Measurements from ENCODE around the gene OR5B12.
"Not testable (repeated sequence)": the region's sequence is repeated elsewhere in the genome, so short reads cannot be mapped to it uniquely, and the experiment has no call there.

OR5B12 gene

DNA sequence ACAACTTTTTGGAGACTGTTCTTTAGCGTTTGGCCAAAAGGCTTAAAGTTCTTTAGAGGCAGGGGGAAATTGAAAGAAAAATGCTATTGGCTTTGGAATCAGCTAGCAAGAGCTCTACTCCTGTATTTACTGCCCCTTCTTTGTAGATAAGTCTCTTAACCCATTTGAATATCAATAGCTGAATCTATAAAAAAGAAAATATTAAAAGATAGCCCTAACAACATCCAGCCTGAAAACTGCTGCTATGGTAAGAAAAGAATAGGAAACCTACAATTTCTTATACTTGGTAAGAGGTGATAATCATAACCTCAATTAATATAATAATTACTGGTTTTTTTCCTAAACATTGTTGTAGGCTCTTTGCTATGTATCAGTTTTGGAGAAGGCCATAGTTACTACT lies at the start of gene OR5B12:
OR5B12 (minus strand) TSS at position 101 of the 400 bp plus-strand sequence. CDS start 2,085 bp downstream, outside the sequence.
- no peak for DNase-seq (ENCODE audit: low read depth)

DNA sequence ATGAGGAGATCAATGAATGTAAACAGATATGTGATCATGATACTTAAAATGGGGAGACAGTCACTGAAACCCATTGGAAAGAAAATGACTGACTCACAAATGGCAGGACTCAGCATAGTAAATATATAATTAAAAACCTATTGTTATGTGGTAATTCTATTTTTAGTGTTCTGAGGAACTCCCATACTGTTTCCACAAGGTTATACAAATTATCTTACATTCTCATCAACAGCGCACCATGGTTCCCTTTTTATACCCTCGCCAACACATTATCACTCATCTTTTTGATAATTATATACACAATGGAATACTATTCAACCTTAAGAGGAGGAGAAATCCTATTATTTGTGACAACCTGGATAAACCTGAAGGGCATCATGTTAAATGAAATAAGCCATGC lies 48.8 kb upstream of the OR5B12 start:
- DNase-seq (ENCODE audit: low read depth) = no peak

DNA sequence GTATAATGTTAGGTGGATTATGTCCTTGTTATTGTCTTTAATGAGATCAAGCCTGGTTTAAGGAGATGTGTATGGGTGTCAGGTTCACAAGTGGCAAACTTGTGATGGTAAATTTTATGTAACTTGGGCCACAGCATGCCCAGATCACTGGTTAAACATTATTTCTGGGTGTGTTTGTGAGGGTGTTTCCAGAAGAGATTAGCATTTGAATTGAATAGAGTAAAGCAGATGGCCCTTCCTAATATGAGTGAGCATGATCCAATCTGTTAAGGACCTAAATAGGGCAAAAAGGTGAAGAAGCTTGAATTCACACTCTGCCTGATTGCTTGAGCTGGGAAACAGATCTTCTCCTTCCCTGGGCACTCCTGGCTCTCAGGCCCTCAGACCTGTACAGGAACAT lies 45.1 kb upstream of the OR5B12 start:
- DNase-seq (ENCODE audit: low read depth) = no peak

DNA sequence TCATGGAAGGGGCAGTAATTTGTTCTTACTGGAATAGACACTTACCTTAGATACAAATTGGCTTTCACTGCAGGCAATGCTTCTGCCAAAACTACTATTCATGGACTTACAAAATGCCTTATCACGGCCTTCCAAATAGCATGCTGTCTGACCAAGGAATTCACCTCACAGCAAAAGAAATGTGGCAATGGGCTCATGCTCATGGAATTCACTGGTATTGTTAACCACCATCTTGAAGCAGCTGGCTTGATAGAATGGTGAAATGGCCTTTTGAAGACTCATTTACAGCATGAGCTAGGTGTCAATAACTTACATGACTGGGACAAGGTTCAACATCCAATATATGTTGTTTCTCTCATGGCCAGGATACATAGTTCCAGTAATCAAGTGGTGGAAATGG lies 43.9 kb upstream of the OR5B12 start:
- DNase-seq (ENCODE audit: low read depth) = no peak

DNA sequence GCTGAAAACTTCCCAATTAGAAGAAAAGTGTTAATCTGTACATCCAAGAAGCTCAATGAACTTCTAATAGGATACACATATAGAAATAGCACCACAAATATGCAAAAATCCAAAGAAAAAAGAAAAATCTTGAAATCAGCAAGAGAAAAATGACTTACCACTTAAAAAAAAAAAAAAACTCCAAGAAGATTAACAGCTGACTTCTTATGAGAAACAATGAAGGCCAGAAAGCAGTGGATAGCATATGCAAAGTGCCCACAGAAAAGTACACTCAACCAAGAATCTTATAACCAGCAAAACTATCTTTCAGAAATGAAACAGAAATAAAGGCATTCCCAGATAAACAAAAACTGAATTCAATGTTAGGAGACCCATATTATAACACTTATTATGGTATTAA lies 29.9 kb upstream of the OR5B12 start:
- DNase-seq (ENCODE audit: low read depth) = no peak

DNA sequence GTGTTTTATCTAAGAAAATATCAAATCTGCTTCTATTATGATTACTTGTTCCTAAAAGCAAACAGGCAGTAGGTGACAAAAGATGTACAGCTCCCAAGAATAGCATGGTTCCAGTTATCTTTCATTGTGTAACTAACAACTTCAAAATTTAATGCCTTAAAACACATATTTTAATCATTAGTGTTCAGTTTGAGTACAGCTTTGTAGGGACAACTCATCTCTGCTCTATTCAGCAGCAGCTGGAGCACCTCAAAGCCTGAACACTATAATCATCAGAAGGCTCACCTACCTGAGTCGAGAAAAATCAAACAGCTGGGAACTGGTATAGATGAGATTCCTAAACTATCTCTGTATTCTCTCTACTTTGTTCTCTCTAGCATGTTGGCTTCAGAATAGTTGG lies 24.3 kb upstream of the OR5B12 start:
- DNase-seq (ENCODE audit: low read depth) = no peak

DNA sequence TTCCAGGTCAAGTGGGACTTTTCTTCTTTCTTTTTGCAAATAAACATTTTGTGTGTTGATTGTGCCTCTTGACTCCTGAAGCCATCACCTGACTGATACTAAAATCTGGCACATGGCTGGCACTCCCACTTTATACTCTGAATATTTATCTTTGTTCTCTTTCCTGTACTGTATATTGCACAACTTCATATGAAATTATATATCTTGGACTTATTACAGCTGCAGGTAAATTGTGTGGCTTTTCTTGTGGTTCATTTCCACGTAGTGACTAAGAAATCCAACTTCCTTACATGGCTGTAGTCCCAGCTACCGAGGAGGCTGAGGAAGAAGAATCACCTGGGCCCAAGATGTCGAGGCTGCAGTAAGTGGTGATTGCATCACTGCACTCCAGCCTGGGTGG lies 23.7 kb upstream of the OR5B12 start:
- DNase-seq (ENCODE audit: low read depth) = no peak

DNA sequence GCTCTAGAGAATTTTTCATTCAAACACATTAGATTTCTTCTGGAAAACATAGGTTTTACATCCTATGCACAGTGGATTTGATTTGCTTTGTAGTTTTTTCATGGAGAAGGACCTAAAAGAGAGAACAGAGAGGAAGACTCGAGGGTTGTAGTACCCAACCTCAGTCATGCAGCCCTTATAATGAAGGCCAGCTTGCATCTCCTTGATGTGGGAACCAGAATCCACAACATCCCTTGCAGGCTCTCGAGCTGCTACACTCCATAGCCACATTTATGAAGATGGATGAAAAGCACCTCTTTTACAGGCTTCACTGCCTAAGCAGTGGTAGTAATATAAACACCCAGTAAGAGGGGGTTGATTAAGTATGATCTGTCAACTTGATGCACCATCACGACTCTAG lies 9.5 kb upstream of the OR5B12 start:
- DNase-seq (ENCODE audit: low read depth) = no peak

DNA sequence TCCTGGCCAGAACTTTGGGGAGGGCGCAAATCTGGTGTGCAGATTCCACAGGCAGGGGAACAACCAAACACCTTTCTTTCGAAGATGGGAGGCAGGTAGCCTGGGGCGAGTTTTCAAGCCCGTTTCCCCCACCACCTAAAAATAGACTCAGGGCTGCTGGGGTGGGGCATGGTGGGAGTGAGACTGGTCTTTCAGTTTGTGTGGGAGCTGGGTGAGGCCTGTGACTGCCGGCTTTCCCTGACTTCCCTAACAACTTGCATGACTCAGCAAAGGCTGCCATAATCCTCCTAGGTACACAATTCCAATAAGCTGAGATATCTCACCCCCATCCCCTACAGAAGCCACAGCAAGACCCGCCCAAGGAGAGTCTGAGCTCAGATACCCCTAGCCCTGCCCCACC lies 4.3 kb upstream of the OR5B12 start:
- no peak for DNase-seq (ENCODE audit: low read depth)

DNA sequence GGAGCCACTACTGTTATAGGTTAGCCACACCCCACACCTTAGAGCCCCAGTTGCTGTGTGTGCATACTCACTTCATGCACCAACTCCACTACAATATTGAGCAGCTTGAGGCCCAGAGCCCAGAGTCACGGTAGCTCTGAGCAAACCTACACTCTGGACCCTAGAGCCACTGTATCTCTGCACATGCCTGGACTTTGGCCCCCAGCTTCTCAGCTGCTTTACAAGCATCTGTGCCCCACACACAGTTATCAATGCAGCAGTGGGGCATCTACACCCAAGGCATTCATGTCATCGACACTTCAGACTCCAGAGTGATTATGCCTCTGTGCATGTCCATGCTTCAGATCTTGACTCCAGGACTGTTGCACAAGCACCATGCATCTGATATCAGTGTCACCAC lies 2.3 kb upstream of the OR5B12 start:
- no peak for DNase-seq (ENCODE audit: low read depth)

DNA sequence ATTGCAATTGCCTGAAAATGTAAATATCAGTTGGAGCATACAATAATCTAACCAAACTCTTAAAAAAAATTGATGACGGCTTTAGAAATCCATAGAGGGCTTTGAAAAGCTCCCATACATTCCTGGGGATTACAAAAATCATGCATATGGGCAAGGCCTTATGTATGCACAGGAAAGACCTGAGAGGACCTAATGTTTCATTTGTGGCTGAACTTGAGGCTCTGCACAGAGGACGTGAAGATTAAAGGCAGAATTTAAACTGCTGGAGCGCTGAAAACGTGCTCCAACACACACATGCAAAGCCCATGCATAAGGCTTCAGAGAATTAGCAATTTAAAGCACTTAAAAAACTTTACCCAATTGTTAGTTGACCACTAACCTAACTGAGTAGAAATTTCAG lies 3.5 kb downstream of the OR5B12 start:
- no peak for DNase-seq (ENCODE audit: low read depth)

DNA sequence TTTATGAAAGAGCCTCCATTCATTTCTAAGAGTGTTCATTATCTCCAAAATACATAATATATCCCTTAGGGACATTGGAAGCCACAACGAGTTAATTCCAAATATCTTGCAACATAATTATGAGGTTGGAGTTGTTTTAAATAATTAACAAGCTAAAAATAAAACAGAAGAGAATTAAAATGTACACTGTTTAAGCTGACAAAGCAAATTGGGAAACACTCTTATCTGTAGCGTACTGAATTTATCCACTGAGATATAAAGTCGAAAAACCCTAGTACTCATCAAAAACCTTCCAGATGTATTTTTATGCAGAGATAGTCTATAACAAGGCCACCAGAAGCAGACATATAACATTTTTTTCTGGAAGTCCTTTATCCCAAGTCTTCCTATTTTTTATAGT lies 7.8 kb downstream of the OR5B12 start:
- no peak for DNase-seq (ENCODE audit: low read depth)

DNA sequence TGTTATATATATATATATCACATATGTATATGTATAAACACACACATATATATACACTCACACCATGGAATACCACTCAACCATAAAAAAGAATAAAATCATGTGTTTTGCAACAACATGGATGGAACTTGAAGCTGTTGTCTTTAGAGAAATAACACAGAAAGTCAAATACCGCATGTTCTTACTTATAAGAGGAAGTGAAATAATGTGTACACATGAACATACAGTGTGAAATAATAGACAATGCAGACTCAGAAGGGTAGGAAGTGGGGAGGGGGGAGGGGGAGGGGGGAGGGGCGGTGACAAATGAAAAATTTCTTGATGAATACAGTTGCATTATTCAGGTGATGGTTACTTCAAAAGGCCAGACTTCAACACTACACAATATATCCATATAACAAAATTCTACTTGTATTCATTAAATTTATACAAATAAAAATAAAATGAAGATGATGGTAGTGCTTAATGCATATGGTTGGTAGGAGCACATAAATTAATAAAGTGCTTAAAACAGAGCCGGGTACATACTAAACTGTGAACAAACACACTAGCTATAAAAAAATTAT lies 8.3 kb downstream of the OR5B12 start:
- DNase-seq (ENCODE audit: low read depth) = no peak

DNA sequence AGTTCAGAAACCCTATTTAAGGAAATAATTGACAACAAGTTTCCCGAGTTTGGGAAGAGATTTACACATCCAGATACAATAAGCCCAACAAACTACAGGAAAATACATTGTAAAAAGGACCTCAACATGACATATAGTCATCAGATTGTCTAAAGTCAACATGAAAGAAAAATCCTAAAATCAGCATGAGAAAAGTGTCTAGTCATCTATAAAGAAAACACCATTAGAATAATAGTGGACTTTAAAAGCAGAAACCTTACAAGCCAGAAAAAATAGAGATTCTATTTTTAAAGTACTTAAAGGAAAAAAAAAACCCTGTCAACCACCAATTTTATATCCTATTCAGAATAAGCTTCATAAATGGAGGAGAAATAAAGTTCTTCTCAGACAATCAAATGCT lies 12.8 kb downstream of the OR5B12 start:
- no peak for DNase-seq (ENCODE audit: low read depth)

DNA sequence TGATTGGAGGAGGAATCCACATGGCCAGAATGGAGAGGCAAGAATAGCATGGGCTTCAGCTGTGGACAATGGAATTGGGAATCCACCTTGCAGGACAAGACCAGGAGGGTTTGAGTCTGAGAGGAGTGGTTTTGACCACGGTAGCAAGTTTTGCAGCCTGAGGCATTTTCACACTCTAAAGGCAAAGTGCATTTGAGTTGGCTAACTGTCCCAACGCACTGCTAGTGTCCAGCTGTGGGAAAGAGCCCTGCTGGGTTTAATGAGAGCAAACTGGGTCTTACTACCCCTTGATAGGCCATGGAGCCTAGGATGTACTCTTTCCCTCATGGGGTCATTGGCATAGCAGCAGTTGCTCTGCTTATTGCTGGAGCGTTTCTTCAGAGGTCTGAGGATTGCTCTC lies 14.0 kb downstream of the OR5B12 start, which contains the start of gene OR5B2:
OR5B2 (minus strand) TSS at position 101 of the 400 bp plus-strand sequence. CDS start 4,860 bp downstream, outside the sequence.
- DNase-seq (ENCODE audit: low read depth) = no peak

DNA sequence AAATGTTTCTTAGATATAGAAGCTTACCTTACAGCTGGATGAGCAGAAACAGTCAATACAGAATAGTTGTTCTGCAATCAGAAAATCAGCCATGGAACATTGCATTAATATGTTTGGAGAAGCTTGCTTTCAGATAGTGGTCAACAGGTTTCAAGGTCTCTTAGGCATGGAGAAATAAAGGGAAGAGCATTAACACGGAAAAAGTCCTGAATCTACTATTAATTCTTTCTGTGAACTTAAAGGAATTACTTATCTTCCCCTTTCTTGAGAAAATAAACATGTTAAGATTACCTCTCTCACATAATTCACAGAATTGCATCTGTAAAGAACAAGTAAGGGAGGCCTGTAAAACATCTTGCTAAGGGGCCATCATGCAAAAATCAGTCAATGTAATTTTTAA lies 35.3 kb downstream of the OR5B12 start, which contains the start of gene OR5B3:
OR5B3 (minus strand) TSS at position 101 of the 400 bp plus-strand sequence. CDS start 3,465 bp downstream, outside the sequence.
- no peak for DNase-seq (ENCODE audit: low read depth)

DNA sequence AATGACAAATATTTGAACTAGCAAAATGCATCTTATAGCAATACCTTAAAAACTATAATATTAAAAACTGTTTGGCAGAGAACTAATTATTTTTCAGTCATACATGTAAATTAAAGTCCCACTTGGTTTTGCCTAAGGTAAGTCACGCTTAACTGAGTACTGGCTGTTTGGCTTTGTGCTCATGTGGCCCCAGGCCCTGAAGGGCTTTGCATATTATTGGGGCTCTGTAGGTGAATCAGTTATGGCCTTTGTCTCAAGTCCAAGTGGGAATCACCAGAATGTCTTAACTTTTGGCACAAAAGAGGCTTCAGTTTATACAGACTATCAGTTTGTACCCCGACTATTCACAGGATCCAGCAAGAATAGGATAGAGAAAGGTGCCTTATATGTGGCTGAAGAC lies 42.4 kb downstream of the OR5B12 start:
- not testable (repeated sequence) for DNase-seq (ENCODE audit: low read depth)

DNA sequence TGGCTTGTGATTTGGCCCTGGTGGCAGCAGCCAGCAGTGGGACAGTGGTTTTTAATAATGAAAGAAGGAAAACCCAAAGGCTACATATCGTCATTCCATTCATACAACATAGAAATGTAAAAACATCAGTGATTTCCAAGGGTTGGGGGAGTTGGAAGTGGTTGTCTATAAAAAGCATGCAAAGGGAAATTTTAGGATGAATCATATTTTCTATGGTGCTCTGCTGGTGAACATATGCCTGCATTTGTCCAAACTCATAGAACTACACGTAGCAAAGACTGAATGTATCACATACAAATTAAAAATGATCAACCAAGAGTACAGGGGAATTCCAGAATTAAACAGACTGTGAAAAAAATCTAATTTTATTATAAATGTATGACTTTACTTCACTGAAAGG lies 46.5 kb downstream of the OR5B12 start:
- no peak for DNase-seq (ENCODE audit: low read depth)

DNA sequence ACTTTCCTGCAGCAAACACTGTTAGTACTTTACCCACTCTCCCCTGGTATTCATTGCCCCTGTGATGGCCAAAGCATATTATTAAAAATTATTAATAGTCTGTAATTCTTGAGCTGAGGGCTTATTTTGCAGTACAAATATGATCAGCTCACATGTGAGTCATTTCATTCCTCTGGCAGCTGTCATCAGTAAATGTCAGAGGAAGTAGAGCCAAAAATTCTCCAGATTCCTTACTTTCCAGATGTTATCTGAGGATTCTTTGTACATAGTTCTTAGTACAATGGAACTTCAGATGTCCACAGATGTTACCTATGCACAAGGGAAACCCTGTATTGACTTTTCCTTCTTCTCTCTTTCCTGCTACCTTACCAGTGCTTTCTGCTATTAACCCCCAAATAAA lies 47.8 kb downstream of the OR5B12 start:
- no peak for DNase-seq (ENCODE audit: low read depth)

DNA sequence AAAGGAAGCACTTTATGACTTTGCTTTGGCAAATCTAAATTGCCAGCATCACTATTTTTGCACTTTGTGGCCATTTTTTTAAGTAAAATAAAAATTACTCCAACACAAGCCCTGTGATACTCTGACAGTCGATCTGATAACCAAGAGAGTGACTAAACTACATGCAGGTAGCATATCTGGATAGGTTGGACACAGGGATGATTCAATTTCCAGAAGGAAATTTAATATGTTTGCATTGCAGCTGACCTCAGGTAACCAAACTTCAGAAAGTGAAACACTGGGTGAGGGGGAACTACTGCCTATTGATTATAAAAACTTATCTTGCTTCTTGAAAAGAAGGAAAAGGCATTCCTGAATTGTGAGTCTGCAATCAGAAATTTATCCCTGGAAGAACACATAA lies 49.3 kb downstream of the OR5B12 start:
- no peak for DNase-seq (ENCODE audit: low read depth)

DNA sequence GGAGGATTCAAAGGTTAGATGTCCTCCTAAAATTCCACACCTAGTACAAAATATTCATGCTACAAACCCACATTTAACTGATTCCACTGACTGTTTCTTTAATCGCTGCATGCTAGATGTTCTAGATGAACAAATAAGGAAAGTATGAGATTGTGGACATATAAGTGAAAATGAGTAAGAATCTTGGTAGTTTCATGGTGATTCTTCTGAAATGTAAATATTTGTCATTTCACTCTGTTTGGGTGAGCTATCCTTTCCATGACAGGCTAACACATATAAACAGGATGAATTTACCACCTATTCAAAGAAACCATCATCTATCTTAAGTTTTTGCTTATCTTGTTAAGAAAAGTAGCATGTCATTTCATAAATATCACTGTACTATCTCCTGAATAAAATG lies 50.2 kb downstream of the OR5B12 start:
- no peak for DNase-seq (ENCODE audit: low read depth)

DNA sequence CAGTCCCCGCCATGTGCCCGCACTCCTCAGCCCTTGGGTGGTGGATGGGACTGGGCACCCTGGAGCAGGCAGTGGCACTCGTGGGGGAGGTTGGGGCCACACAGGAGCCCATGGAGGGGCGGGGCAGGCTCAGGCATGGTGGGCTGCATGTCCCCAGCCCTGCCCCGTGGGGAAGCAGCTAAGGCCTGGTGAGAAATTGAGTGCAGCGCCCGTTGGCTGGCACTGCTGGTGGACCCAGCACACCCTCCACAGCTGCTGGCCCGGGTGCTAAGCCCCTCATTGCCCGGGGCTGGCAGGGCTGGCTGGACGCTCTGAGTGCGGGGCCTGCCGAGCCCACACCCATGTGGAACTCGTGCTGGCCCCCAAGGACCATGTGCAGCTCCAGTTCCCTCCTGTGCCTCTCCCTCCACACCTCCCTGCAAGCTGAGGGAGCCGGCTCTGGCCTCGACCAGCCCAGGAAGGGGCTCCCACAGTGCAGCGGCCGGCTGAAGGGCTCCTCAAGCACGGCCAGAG lies 51.4 kb downstream of the OR5B12 start:
- DNase-seq (ENCODE audit: low read depth) = no peak

Measured in stimulated activated CD8-positive, alpha-beta memory T cell treated with anti-CD3 and anti-CD28 coated beads, Interleukin-12 subunit alpha, Interleukin-12 subunit beta, amount 100 ng/mL, for 1 hour (primary cell).